ENCODE results near the gene NFX1.

DNA sequence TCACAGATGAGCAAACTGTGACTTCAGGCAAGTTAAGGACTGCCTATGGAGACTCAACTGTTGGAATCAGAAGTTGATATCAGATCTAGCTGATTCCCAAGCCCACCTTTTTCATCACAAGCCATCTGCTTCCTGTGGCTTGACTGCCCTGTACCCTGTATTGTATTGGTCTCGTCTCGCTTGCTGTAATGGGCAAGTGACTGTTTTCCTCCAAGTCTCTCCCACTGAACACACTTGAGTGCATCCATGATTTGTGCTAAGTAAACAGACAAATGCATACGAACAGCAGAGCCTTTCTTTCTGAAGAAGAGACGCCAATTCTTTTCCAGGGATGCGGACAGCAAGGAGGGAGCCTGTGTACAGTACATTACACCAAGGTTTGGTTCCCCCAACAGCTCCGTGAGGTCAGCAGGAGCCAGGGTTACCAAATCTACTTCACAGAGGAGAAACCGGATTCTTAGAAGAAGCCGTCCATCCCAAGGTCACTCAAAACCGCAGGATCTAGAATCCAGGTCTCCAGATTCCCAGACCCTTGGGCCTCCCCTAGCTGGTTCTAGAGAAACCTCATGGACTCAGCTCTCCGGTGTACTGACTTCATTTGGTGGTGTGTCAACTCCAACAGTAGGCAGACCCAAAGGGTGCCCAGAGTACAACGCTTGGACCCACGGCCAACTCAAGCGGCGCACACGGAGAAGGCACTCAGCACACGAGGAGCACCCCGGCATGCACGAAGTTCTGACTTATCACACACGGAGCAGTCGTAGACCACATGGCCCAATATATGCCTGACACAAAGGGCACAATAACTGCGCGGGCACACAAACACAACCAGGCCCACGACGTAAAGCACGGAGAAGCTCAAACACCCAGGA is 26.9 kb upstream of the NFX1 start:
- TF ChIP-seq, protein P1, sequence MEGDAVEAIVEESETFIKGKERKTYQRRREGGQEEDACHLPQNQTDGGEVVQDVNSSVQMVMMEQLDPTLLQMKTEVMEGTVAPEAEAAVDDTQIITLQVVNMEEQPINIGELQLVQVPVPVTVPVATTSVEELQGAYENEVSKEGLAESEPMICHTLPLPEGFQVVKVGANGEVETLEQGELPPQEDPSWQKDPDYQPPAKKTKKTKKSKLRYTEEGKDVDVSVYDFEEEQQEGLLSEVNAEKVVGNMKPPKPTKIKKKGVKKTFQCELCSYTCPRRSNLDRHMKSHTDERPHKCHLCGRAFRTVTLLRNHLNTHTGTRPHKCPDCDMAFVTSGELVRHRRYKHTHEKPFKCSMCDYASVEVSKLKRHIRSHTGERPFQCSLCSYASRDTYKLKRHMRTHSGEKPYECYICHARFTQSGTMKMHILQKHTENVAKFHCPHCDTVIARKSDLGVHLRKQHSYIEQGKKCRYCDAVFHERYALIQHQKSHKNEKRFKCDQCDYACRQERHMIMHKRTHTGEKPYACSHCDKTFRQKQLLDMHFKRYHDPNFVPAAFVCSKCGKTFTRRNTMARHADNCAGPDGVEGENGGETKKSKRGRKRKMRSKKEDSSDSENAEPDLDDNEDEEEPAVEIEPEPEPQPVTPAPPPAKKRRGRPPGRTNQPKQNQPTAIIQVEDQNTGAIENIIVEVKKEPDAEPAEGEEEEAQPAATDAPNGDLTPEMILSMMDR (IDR thresholded peaks at IDR 0.05), result no peak
- TF ChIP-seq POLR2AphosphoS5 (IDR thresholded peaks at IDR 0.05) (no peak), POLR2A (IDR thresholded peaks at IDR 0.05; ENCODE audit: low read depth) (no peak), EP300 (IDR thresholded peaks at IDR 0.05) (no peak)

All from esophagus muscularis mucosa (tissue), 4 donors.